Left hindlimb (tissue), 1 donor: ENCODE data around the gene TMEM176B.
"Not testable (repeated sequence)": the region's sequence is repeated elsewhere in the genome, so short reads cannot be mapped to it uniquely, and the experiment has no call there.

ENCODE experiments used
- DNase-seq: peaks from one replicate; pipeline ENCODE4 v3.0.0-alpha.2; 2018

TMEM176B gene

DNA sequence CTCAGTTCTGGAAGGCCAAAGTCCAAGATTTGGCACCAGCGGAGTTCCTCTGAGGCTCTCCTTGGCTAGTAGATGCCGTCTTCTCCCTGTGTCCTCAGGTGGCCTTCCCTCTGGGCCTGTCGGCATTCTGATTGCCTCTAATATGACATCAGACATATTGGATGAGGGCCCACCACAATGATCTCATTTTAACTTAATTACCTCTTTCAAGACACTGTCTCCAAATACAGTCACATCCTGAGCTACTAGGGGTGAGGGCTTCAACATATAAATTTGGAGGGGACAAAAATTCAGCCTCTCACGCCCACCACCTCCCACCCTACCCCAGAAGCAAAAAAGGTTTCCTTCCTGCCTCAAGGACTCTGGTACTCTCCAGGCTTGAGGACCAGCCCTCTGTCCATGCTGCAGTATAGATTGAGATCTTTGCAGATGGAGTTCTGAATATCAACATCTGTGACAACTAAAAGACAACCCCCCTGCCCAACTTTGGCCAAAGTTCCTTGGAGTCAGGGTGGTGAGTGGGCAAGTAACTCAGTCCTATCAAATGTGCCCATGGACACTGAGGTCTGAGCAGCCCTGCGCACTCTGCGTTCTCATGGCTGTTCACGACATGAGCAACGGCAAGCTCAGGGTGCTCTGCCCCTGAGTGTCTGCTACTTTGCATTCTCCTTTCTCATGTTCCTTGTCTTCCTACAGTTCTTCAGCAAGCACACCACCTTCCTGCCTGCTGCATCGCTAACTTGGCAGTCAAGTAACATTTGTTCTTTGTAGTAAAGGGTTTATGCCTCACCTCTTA, 11.5 kb downstream of the TMEM176B start:
- DNase-seq, result no peak

DNA sequence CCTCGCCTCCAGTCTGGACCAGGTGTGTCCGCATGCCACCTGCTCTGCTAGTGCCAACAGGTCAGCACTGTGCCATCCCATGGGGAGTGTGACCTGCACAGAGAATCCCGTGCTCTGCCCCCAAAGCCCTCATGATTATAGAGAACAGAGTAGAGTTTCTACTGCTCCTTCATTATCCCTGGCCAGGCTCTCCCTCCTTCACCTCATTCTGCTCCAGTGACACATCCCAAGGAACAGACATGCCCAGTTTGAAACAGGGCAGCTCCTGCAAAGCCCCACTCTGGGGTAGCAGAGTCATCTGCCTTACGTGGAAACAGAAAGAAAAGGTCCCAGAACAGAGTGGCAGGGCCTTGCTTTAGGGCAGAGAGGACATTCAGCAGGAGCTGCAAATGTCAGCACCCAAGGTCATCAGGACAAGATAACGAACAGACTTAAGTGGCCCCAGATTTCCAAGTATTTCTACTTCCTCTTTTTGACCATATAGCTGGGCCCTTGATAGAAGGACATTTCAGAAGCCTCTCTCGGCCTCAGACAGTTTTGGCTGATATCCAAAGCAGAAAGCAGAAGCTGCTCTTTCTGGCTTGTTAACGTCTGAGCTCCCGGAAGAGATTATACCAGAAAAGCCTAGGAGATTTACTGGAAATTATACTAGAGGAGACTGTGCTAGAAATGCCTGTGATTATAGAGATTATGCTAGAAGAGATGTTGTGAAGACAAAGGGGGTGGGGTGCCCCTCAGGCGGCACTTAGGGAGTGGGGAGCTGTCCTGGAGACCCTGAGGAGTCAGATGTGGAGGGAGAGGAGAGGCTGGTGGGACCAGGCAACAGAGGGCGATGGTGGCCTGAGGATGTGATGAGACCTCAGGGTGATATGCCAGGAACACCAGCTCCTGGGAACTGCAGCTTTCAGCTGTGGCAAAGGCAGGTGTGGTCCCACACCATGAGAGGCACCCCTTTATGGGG, 12.6 kb downstream of the TMEM176B start:
- no peak for DNase-seq

DNA sequence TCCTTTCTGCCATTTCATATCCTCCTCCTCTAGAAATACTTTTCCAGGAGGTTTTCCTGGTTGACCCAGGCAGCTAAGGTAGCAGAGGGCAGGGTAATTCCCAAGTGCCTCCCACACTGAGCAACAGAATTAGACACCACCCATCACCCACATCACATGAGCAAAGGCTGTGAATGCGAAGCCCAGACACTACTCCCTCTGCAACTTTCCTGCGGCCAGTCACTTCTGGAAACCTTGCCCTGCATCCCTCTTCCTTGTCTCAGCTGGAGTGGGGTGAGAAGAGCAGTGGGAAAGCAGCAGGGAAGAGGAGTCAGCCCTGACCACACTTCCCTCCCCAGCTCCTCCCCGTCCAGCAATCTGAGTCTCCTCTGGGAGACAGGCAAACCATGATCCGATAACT, 15.2 kb downstream of the TMEM176B start:
- DNase-seq, result no peak

DNA sequence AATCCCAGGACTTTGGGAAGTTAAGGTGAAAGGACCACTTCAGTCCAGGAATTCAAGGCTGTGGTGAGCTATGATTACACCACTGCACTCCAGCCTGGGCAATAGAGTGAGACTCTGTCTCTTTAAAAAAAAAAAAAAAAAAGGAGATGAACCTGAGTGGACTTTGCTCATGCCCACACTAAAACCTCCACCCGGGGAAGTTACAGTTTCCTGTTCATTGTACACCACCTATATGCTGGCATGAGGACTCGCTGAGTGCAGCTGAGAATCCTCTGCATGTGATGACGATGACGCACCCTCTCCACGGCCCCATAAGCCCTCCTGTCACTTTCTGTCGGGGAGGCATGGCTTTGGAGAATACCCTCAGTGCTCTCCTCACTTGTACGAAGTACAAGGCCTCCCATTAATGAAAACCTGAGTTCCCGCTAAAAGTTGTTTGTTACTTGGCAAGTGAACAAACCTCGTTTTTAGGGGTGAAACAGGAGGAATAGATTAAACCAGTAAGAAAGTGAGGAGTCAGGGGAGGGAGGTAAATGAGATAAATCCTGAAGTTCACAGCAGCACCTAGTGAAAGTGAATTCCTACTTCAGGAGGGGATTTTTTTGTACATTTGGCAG, 15.9 kb downstream of the TMEM176B start:
- DNase-seq, result no peak

DNA sequence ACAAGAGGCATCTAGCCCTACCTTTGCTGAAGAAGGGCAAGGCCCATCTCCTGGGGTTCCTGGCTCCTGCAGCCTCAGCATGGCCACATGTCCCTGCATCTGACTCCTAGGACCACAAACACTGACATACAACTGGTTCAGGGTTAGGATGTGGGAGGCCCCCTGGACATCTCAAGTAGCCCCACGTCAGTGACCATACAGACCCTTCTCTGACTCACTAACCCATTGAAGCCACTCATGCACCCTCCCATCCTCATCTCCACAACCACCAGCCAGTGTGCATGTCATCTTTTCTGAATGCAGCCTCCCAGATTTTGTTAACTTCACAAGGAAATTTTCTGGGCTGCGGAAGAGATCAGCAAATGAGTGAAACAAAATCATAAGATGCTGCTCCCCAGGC, 18.2 kb downstream of the TMEM176B start:
- DNase-seq, result no peak

DNA sequence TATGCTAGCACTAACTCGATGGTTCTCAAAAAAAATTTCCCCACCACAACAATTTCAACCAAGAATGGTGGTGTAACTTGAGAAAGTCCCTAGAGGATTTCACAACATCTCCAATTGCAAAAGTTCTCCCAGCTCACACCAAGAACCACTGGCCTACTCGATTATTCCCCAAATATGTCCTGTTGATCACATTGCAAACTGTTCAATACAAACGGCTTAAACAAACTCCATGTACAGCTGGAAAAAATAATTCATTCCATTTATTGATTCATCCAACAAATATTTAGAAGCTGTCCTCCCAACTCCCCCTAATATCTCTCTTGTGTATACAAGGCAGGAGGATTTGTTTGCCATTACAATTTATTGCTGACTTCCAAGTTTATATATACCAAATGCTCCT, 19.1 kb downstream of the TMEM176B start:
- no peak for DNase-seq

DNA sequence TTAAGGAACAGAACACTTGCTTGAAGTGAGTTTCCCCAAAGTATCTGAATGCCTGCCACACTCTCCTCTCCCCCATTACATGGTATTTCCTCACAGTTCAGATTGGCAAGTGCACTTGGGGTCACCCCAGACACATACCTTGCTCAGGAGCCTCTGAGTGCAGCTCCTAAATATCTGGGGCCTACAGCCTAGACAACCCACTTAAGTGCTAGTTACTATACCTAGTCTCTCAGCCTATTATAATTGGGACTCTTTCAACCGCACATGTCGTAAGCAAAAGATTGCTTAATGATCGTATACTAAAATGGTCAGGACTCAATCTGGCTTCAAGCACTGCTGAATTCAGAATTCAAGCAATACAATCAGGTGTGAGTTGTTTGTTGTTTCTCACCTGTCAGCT, 19.9 kb downstream of the TMEM176B start:
- DNase-seq, result no peak

DNA sequence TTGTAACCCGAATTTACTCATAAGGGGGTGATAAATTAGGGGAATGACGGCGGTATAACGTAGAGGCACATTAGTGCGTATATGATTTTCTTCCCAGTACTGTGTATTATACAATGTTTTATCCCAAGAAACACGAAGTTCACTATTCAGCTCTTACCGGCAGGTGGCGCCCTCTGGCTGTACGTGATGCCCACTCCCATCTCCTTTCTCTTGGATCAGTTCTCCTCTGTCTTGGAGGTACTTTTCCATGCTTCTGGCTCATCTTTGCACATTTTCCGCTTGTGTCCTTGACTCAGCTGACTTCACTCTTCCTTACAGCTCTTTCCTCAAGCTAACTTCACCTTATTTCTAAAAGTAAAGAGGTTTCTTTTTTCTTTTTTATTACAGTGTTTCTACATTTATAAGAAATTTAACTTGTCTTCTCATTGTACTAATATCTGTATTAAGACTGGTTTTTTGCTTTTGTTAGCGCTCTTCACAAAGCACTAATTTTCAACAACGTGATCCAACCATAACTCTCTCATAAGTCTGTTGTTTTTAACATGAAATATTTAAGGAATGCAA, 21.3 kb downstream of the TMEM176B start:
- DNase-seq, result peak; percentile 86

DNA sequence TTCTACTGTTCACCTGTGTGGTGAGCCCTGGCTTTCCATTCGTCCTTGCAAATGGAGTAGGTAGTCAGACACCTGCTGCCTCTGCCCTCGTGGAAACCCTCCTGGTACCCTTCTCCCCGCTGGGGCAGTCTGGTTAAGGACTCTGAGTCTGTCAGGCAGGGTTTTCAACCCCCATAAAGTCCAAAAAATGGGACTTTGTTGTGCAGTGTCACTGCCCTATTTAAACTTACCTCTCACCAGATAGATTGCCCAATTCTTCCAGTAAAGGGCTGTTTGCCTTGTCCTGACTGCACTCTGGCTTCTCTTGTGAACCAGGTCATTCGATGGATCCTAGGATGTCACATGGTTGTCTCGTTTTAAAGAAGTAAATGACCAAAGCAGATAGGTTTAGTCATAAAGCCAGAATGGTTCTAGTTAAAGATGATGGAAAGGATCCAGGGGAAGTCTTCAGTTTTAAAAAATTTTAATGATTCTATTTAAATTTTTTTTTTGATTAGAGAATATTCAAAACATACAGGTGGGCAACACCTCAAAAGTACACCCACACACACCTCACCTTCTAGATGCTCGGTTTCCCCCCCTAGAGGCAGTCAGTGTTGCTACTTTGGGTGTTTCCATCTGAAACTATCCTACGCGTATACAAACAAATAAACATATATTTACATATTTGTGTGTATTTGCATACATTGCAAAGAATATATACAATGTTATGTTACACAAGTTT, 22.0 kb downstream of the TMEM176B start:
- DNase-seq, result no peak

DNA sequence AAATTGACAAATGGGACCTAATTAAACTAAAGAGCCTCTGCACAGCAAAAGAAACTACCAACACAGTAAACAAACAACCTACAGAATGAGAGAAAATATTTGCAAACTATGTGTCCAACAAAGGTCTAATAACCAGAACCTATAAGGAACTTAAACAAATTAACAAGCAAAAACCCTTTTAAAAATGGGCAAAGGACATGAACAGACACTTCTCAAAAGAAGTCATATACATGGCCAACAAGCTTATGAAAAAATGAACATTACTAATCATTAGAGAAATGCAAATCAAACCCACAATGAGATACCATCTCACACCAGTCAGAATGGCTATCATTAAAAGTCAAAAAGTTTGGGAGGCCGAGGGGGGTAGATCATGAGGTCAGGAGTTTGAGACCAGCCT, 26.0 kb downstream of the TMEM176B start:
- not testable (repeated sequence) for DNase-seq

DNA sequence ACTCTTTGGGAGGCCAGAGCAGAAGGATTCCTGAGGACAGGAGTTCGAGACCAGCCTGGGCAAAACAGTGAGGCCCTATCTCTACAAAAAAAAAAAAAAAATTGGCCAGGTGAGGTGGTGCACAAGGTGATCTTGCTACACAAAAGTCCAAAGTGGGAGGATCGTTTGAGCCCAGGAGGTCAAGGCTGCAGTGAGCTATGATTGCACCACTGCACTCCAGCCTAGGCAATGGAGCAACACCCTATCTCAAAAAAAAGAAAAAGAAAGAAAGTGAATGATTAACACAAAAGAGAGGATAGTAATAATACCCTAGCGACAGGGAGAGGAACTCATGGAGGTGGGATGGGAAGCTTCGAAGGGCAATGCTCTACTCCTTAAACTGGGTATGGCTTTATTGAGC, 30.4 kb downstream of the TMEM176B start:
- no peak for DNase-seq

DNA sequence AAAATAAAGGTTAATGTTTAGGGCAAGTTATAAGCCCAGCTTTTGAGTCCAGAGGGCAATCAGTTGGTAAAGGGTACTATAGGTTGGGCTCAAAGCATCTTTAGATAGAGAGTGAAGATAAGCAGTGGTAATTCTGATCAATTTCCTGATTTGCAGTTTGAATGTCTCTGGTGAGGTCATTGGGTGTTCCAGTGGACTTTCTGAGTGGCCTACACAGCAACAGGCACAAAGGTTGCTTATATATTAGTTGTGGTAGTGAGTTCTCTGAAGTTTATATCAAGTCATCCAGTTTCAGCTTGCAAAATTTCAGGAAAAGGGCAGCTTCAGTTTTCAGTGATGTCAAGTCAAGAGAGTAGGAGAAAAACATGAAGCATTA, 33.8 kb downstream of the TMEM176B start:
- DNase-seq, result no peak

DNA sequence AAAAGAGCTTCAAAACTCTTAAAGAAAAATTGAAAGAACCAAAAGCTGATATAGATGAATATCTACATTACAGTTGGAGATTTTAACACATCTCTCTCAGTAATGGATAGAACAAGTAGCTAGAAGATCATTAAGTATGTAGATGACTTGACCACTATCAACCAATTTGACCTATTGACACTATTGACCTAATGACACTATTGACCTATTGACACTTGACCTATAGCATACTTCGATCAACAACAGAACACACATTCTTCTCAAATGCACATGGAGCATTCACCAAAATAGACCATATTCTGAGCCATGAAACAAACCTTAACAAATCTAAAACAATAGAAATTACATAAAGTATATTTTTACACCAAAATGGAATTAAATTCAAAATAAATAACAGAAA, 40.7 kb downstream of the TMEM176B start:
- DNase-seq, result no peak

DNA sequence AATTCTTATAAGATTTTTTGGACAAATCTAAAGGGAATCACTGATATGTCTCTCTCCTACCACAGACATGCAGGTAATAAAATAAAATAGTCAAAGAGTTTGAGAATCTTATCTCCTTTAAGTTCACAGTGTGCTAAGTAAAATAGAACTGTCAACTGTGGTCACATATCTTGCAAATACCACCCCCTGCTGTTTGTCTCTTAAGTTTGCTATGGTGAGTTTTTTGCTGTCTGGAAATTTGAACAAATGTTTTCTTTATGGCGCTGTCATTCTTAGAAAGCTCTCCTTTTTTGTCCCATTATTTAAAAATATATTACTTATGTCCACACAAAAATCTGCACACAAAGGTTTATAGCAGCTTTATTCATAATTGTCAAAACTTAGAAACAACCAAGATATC, 43.3 kb downstream of the TMEM176B start:
- no peak for DNase-seq

DNA sequence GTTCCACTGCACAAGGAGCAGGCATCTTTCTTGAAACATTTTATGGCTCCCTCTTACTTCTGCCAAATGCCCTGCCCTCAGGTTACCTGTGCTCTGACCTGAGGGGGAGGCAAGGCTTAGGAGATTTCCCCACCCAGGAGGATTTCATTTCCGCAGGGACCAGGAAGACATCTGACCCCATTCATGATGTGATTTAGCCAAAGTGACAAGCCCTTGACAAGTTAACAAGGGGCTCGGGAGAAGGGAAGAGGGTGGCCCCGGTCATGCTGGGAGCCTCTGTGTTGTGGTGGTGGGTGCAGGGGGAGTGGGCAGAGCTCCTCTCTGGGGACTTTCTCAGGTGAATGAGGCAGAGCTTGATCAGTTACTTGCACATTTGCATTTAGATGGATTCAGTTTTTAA, 44.0 kb downstream of the TMEM176B start:
- DNase-seq, result no peak

DNA sequence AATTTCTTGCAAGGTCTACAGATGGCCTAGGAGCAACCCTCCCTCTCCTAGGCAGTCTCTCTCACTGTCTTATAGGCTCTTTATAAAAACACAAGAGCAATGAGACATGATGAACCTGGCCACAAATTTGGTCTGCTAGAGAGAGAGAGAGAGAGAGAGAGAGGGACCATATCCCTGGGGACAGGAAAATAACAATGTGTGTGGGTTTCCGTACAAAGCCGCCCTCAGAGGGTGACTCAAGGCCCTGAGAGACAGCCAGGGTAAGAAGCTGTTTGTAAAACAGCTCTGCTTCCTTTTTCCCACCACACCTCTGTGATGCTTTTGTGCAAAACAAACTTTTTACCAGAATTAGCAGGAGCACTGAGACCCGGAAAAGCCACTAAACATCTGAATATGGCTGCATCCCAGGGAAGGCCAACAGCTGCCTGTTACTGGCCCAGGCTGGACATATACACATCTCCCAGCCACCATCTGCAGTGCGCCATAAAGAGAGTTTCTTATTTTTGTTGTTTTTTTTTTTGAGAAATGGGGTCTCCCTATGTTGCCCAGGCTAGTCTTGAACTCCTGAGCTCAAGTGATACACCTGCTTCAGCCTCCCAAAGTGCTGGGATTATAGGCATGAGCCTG, 44.6 kb downstream of the TMEM176B start:
- no peak for DNase-seq

DNA sequence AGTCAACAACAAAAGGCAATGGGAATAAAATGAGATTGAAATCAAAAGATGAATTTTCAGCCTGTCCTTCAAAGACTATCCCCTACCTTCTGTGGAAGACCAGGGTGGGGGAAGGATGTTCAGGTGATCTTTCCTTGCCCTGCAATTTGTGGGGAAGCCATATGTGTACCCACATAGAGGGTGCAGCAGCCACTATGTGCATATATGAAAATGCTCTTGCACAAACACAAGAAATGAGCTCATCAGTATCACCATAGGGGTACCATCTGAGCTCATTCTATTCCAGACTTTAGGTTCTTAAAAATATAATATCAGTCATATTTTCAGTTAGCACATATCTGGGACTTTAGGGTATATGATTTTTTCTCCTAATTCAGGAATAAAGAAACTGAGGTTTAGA, 45.2 kb downstream of the TMEM176B start:
- no peak for DNase-seq

DNA sequence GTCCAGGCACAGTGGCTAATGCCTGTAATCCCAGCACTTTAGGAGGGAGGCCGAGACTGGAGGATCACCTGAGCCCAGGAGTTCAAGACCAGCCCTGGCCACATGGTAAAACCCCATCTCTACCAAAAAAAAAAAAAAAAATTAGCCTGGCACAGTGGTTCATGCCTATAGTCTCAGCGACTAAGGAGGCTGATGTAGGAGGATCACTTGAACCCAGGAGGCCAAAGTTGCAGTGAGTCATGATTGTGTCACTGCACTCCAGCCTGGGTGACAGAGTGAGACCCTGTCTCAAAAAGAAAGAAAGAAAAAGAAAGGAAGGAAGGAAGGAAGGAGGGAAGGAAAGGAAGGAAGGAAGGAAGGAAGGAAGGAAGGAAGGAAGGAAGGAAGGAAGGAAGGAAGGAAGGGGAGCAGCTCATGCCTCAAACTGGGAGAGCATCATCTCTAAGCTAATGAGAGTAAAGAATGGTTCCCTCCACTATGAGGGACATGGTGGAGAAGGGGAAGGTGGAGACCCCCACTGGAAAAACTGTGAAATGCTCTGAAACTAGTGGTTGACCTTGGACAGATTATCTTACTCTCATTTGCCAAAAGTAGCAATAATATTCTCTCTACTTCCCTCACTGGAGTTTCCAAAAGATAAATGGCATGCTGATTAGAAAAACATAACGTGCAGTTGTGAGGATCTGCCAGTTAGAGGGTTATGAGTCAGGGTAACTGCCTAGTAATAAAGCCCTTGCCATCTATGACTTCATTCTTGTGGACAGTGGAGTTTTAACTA, 46.1 kb downstream of the TMEM176B start:
- DNase-seq, result no peak

DNA sequence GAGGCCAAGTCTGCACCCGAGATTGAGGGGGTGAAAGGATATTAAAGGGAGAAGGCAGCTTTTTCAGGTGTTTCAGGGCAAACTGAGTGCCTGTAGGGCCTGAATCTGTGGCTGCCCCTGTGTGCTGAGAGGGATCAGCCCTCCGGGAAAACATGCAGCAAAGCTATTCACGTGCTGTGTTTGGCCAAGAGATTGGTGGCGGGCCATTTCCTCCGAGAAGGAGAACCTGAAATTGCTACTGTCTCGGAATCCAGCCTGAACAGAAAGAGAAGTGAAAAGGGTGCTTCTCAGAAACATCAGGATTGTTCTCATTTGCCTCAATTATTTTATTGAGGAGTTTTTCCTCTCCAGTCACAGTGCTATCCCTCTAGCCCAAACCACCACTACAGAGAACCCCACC, 46.9 kb downstream of the TMEM176B start:
- no peak for DNase-seq

DNA sequence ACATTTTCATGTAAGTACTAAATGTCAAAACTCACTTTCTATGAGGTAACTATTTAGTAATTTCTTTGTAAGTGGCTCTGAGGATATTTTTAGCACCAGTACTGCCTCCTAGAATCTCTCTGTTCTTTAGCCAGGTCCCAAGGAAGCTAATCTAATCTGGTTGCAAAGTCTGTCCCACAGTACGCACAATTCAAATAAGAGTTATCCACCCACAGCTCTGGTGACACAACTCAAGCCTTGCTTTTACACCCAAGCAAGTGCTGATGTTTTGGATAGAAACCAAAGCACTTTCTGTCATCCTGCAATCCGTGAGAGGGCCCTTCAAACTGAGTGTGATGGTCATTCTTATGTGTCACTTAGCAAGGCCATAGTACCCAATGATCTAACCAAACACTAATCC, 48.5 kb downstream of the TMEM176B start:
- no peak for DNase-seq

DNA sequence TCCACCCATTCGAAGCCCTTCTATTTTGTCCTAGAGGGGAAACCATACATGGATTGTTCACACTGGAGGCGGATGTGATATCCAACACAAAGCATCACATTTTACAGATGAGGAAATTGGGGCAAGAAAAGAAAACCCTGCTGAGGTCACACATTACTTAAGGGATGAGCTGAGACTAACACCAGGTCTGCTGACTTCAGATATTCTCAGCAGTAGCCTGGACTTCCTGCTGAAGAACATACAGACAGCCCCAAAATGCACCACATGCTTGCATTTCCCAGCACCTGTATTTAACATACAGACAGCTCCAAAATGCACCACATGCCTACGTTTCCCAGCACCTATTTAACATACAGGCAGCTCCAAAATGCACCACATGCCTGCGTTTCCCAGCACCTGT, 51.8 kb downstream of the TMEM176B start:
- no peak for DNase-seq
